HEK293 (cell line): ENCODE results near the gene DNAL4.
A peak's percentile ranks its signal among the peaks of the same experiment; 100 is the strongest.

Experiments used
- CTCF ChIA-PET: fragments of 350-600 bp; formaldehyde crosslinking; extraction: SDS; loops from one replicate; lab custom pipeline; 2021; ENCODE audit warnings: antibody characterized with exemption; lab: Yijun Ruan, JAX
- POLR2A ChIA-PET: fragments of 300-600 bp; formaldehyde crosslinking; extraction: SDS; loops from one replicate; lab custom pipeline; 2020; ENCODE audit warnings: antibody characterized with exemption, inconsistent platforms; lab: Yijun Ruan, JAX
- H3K27ac ChIP-seq: fragments of 200-500 bp; sonication (Bioruptor generic); 2 replicates; pipeline ENCODE4 v1.5.1; 2014; ENCODE audit warnings: low read depth, low read length, control low read depth, inconsistent platforms; ENCODE audit errors: extremely low read depth
- H3K36me3 ChIP-seq, 2 experiments: fragments of 200-500 bp in 1 of 2; sonication (Bioruptor generic) in 1 of 2; 1 replicate in 1 of 2; 2 replicates in 1 of 2; pipeline ENCODE4 v1.5.1; 2014 to 2017; ENCODE audit warnings: inconsistent platforms in 2 of 2, low read length in 2 of 2; ENCODE audit not compliant: control insufficient read depth in 2 of 2, insufficient read depth in 1 of 2
- H3K4me1 ChIP-seq: fragments of 200-500 bp; sonication (Bioruptor generic); 2 replicates; pipeline ENCODE4 v1.5.1; 2014; ENCODE audit warnings: mild to moderate bottlenecking, low read length, inconsistent platforms; ENCODE audit not compliant: control insufficient read depth, insufficient read depth
- H3K4me3 ChIP-seq: 2 replicates; pipeline ENCODE4 v1.5.1; 2011; ENCODE audit warnings: low read depth, mild to moderate bottlenecking, control low read depth, low read length, moderate library complexity
- H3K9me3 ChIP-seq: fragments of 200-500 bp; sonication (Bioruptor generic); 2 replicates; pipeline ENCODE4 v1.5.1; 2014; ENCODE audit warnings: low read depth, low read length, inconsistent platforms; ENCODE audit not compliant: control insufficient read depth, insufficient read depth
- ATF2 ChIP-seq: fragments of 450-650 bp; formaldehyde crosslinking; IDR thresholded peaks from 2 replicates; pipeline ENCODE4 v1.5.1; 2016; ENCODE audit warnings: missing biosample characterization, missing genetic modification characterization, low read depth
- ELK4 ChIP-seq: IDR thresholded peaks from 2 replicates; pipeline ENCODE4 v1.6.1; 2011; ENCODE audit warnings: mild to moderate bottlenecking, low read depth, low read length, borderline replicate concordance
- GLIS2 ChIP-seq: fragments of 450-650 bp; formaldehyde crosslinking; IDR thresholded peaks from 2 replicates; pipeline ENCODE4 v1.5.1; 2016; ENCODE audit warnings: missing biosample characterization, missing genetic modification characterization
- KLF8 ChIP-seq: fragments of 450-650 bp; formaldehyde crosslinking; IDR thresholded peaks from 2 replicates; pipeline ENCODE4 v1.5.1; 2016; ENCODE audit warnings: missing biosample characterization, missing genetic modification characterization
- PATZ1 ChIP-seq: fragments of 450-650 bp; formaldehyde crosslinking; IDR thresholded peaks from 2 replicates; pipeline ENCODE4 v1.5.1; 2016; ENCODE audit warnings: missing biosample characterization, missing genetic modification characterization
- REPIN1 ChIP-seq: fragments of 450-650 bp; formaldehyde crosslinking; IDR thresholded peaks from 2 replicates; pipeline ENCODE4 v1.5.1; 2017; ENCODE audit warnings: missing biosample characterization, missing genetic modification characterization, low read depth
- SCRT1 ChIP-seq: fragments of 450-650 bp; formaldehyde crosslinking; IDR thresholded peaks from 2 replicates; pipeline ENCODE4 v1.5.1; 2016; ENCODE audit warnings: missing biosample characterization, missing genetic modification characterization, borderline replicate concordance
- SCRT2 ChIP-seq: fragments of 450-650 bp; formaldehyde crosslinking; IDR thresholded peaks from 2 replicates; pipeline ENCODE4 v1.5.1; 2016; ENCODE audit warnings: missing biosample characterization, missing genetic modification characterization
- TCF7L2 ChIP-seq: IDR thresholded peaks from 2 replicates; pipeline ENCODE4 v1.6.1; 2011; ENCODE audit warnings: low read depth, mild to moderate bottlenecking, inconsistent platforms, low read length, moderate library complexity, borderline replicate concordance
- YY1 ChIP-seq: fragments of 450-650 bp; formaldehyde crosslinking; IDR thresholded peaks from 2 replicates; pipeline ENCODE4 v1.5.1; 2018; ENCODE audit warnings: missing biosample characterization, missing genetic modification characterization
- ZFHX2 ChIP-seq: fragments of 450-650 bp; formaldehyde crosslinking; conservative IDR thresholded peaks from 2 replicates; pipeline ENCODE4 v1.5.1; 2016; ENCODE audit warnings: missing biosample characterization, missing genetic modification characterization
- ZNF16 ChIP-seq: fragments of 450-650 bp; formaldehyde crosslinking; IDR thresholded peaks from 2 replicates; pipeline ENCODE4 v1.5.1; 2016; ENCODE audit warnings: low read depth, missing biosample characterization, missing genetic modification characterization
- ZNF366 ChIP-seq: fragments of 450-650 bp; formaldehyde crosslinking; conservative IDR thresholded peaks from 2 replicates; pipeline ENCODE4 v1.5.1; 2016; ENCODE audit warnings: missing biosample characterization, missing genetic modification characterization
- ZNF433 ChIP-seq: fragments of 450-650 bp; formaldehyde crosslinking; IDR thresholded peaks from 2 replicates; pipeline ENCODE4 v1.5.1; 2016; ENCODE audit warnings: missing biosample characterization, missing genetic modification characterization, low read depth
- ZNF488 ChIP-seq: fragments of 450-650 bp; formaldehyde crosslinking; IDR thresholded peaks from 2 replicates; pipeline ENCODE4 v1.5.1; 2016; ENCODE audit warnings: missing biosample characterization, missing genetic modification characterization
- ZNF544 ChIP-seq: fragments of 450-650 bp; formaldehyde crosslinking; IDR thresholded peaks from 2 replicates; pipeline ENCODE4 v1.5.0; 2017; ENCODE audit warnings: missing biosample characterization, missing genetic modification characterization
- ZNF549 ChIP-seq: fragments of 450-650 bp; IDR thresholded peaks from 2 replicates; pipeline ENCODE4 v1.5.1; 2018; ENCODE audit warnings: missing biosample characterization, missing genetic modification characterization, mild to moderate bottlenecking, inconsistent platforms, moderate library complexity
- ZNF664 ChIP-seq: fragments of 450-650 bp; formaldehyde crosslinking; IDR thresholded peaks from 2 replicates; pipeline ENCODE4 v1.5.1; 2016; ENCODE audit warnings: missing biosample characterization, missing genetic modification characterization
- ZNF707 ChIP-seq: fragments of 450-650 bp; formaldehyde crosslinking; IDR thresholded peaks from 2 replicates; pipeline ENCODE4 v1.5.1; 2016; ENCODE audit warnings: missing biosample characterization, missing genetic modification characterization
- ZNF830 ChIP-seq: fragments of 450-650 bp; IDR thresholded peaks from 2 replicates; pipeline ENCODE4 v1.5.0; 2018; ENCODE audit warnings: missing biosample characterization, missing genetic modification characterization, low read depth, mild to moderate bottlenecking, moderate library complexity
- ZNF843 ChIP-seq: fragments of 450-650 bp; formaldehyde crosslinking; IDR thresholded peaks from 2 replicates; pipeline ENCODE4 v1.5.1; 2016; ENCODE audit warnings: missing biosample characterization, missing genetic modification characterization

The DNAL4 gene

GRCh38 chr22:38842512-38843200 lies 48.7 kb upstream of the DNAL4 start:
- POLR2A ChIA-PET, result interaction anchor here (0.6 to 2.7 kb wide), 7 partner anchors 11 to 477 kb away, joined by 3 to 19 read pairs (median 3); partner anchors contain the start of gene RPL3
- CTCF ChIA-PET, result interaction anchor here (0.6 to 4.5 kb wide), 9 partner anchors 9 to 977 kb away, joined by 3 to 38 read pairs (median 4); no protein-coding TSS in a partner anchor
- TF ChIP-seq ZNF16 (tag by site-specific recombination) (no peak), ZNF664 (tag by site-specific recombination) (peak; percentile 68; the same call in 1 of the 2 replicates)
- TF ChIP-seq, all 188 proteins: peak for 1
- no peaks in the 10 kb centered on the region for H3K36me3 ChIP-seq
- peak overlapping the region; percentile 63; the same call in 1 of the 2 replicates for H3K27ac ChIP-seq
- 0 out of 2 replicates have a peak, but pooled peaks cover 2% of the 10 kb centered on the region for H3K4me1 ChIP-seq
- H3K4me3 ChIP-seq, result peak overlapping the region; percentile 42
- no peaks in the 10 kb centered on the region for H3K9me3 ChIP-seq

GRCh38 chr22:38841635-38842034 lies 47.7 kb upstream of the DNAL4 start:
- ChIA-PET POLR2A (no interaction called here), CTCF (interaction anchor here (0.9 to 4.5 kb wide), 4 partner anchors 18 to 75 kb away, joined by 3 to 38 read pairs (median 10); no protein-coding TSS in a partner anchor)
- no peaks in the 10 kb centered on the region for H3K36me3 ChIP-seq
- no peak overlapping the region for H3K4me3 ChIP-seq
- no peak overlapping the region for H3K27ac ChIP-seq
- 0 out of 2 replicates have a peak, but pooled peaks cover 2% of the 10 kb centered on the region for H3K4me1 ChIP-seq
- H3K9me3 ChIP-seq, result no peaks in the 10 kb centered on the region
- peak; percentile 36; the same call in 1 of the 2 replicates for TF ChIP-seq SCRT2 (tag by site-specific recombination)
- TF ChIP-seq ATF2, result no peak

GRCh38 chr22:38841211-38841610 lies 47.3 kb upstream of the DNAL4 start:
- Histone ChIP-seq H3K4me1 (0 out of 2 replicates have a peak, but pooled peaks cover 2% of the 10 kb centered on the region), H3K9me3 (no peaks in the 10 kb centered on the region), H3K36me3 (no peaks in the 10 kb centered on the region), H3K4me3 (no peak overlapping the region)
- ChIA-PET CTCF (interaction anchor here (0.9 to 4.5 kb wide), 4 partner anchors 18 to 74 kb away, joined by 3 to 38 read pairs (median 10); no protein-coding TSS in a partner anchor), POLR2A (no interaction called here)
- TF ChIP-seq ZNF366 (tag by site-specific recombination) (no peak), SCRT1 (tag by site-specific recombination) (peak; percentile 70; the same call in 1 of the 2 replicates), SCRT2 (tag by site-specific recombination) (peak; percentile 90), ZFHX2 (tag by site-specific recombination) (0 out of 2 replicates have a peak, but pooled peaks have one; percentile 7)
- TF ChIP-seq, all 188 proteins: peak for 3
- no peak overlapping the region for H3K27ac ChIP-seq

- ChIA-PET CTCF (interaction anchor here (0.6 to 1.2 kb wide), 3 partner anchors 12 to 71 kb away, joined by 6 to 7 read pairs (median 6); no protein-coding TSS in a partner anchor), POLR2A (no interaction called here)
- Histone ChIP-seq H3K36me3 (no peaks in the 10 kb centered on the region), H3K27ac (no peak overlapping the region), H3K9me3 (no peaks in the 10 kb centered on the region), H3K4me3 (no peak overlapping the region), H3K4me1 (0 out of 2 replicates have a peak, but pooled peaks cover 2% of the 10 kb centered on the region)
- TF ChIP-seq GLIS2 (tag by site-specific recombination) (peak; percentile 32; the same call in 1 of the 2 replicates), ZNF544 (no peak), ZNF843 (tag by site-specific recombination) (no peak), ZNF549 (tag by site-specific recombination) (no peak), ELK4 (no peak), REPIN1 (tag by site-specific recombination) (no peak), KLF8 (no peak), ZNF830 (no peak), ZNF707 (no peak), PATZ1 (no peak), ZNF433 (no peak), ZNF488 (no peak), YY1 (tag by site-specific recombination) (no peak), TCF7L2 (no peak)
These were observed 46.2 kb upstream of the DNAL4 start for GRCh38 chr22:38840129-38840528.
